ENCODE measurements around the gene COBL. TPM values are rescaled to one million over a fixed set of nuclear protein-coding genes. Genes with fewer than 3 reads are reported as not detected.

COBL gene
- total RNA-seq, 4 donors from 2014 or later: under 0.01 to 7.7 (median 2.6) TPM

- TF ChIP-seq POLR2A (IDR thresholded peaks at IDR 0.05) (no peak), CTCF (IDR thresholded peaks at IDR 0.05) (no peak)
- no peaks in the 10 kb centered on the region for H3K9me3 ChIP-seq
- DNase-seq: no peak
- H3K27ac ChIP-seq: no peak overlapping the region
- no peaks in the 10 kb centered on the region for H3K27me3 ChIP-seq
- intact Hi-C loops (cut with DNase I; ENCODE audit: low total_unique reads): no loop called here
- H3K4me1 ChIP-seq: no peaks in the 10 kb centered on the region
- H3K4me3 ChIP-seq: no peak overlapping the region
- no peaks in the 10 kb centered on the region for H3K36me3 ChIP-seq
These were observed 136.5 kb downstream of the COBL start for GRCh38 chr7:51180092-51180491.

- no peak for DNase-seq
- no peaks in the 10 kb centered on the region for H3K36me3 ChIP-seq
- H3K4me3 ChIP-seq: no peak overlapping the region
- H3K4me1 ChIP-seq: no peaks in the 10 kb centered on the region
- H3K27me3 ChIP-seq: no peaks in the 10 kb centered on the region
- TF ChIP-seq POLR2A (IDR thresholded peaks at IDR 0.05) (no peak), CTCF (IDR thresholded peaks at IDR 0.05) (no peak)
- intact Hi-C loops (cut with DNase I; ENCODE audit: low total_unique reads): no loop called here
- no peak overlapping the region for H3K27ac ChIP-seq
- no peaks in the 10 kb centered on the region for H3K9me3 ChIP-seq
These were observed 140.6 kb downstream of the COBL start for GRCh38 chr7:51175992-51176388.

- DNase-seq: no peak
These were observed 141.2 kb downstream of the COBL start for GRCh38 chr7:51175316-51175991.

GRCh38 chr7:51165337-51165736 lies 151.3 kb downstream of the COBL start:
- H3K4me3 ChIP-seq: no peak overlapping the region
- TF ChIP-seq POLR2A (IDR thresholded peaks at IDR 0.05): no peak
- H3K9me3 ChIP-seq: no peaks in the 10 kb centered on the region
- intact Hi-C loops (cut with DNase I; ENCODE audit: low total_unique reads): no loop called here
- H3K27me3 ChIP-seq: no peaks in the 10 kb centered on the region
- H3K27ac ChIP-seq: no peak overlapping the region
- no peak for DNase-seq
- H3K36me3 ChIP-seq: no peaks in the 10 kb centered on the region
- no peaks in the 10 kb centered on the region for H3K4me1 ChIP-seq

More at GRCh38 chr7:51175316-51175991, 141.2 kb downstream of the COBL start:
- H3K27ac ChIP-seq: no peak overlapping the region
- intact Hi-C loops (cut with DNase I; ENCODE audit: low total_unique reads): no loop called here
- H3K27me3 ChIP-seq: no peaks in the 10 kb centered on the region
- no peaks in the 10 kb centered on the region for H3K36me3 ChIP-seq
- TF ChIP-seq CTCF (IDR thresholded peaks at IDR 0.05) (no peak), POLR2A (IDR thresholded peaks at IDR 0.05) (no peak)
- H3K4me3 ChIP-seq: no peak overlapping the region
- no peaks in the 10 kb centered on the region for H3K9me3 ChIP-seq
- H3K4me1 ChIP-seq: no peaks in the 10 kb centered on the region

- no peaks in the 10 kb centered on the region for H3K36me3 ChIP-seq
- no peak overlapping the region for H3K4me3 ChIP-seq
- peak; percentile 34 to 41 for DNase-seq
- no peaks in the 10 kb centered on the region for H3K27me3 ChIP-seq
- no peak overlapping the region for H3K27ac ChIP-seq
- intact Hi-C loops (cut with DNase I; ENCODE audit: low total_unique reads): no loop called here
- no peaks in the 10 kb centered on the region for H3K9me3 ChIP-seq
- TF ChIP-seq CTCF (IDR thresholded peaks at IDR 0.05): peak; percentile 58 to 69 (median 64)
- no peak for TF ChIP-seq POLR2A (IDR thresholded peaks at IDR 0.05)
- no peaks in the 10 kb centered on the region for H3K4me1 ChIP-seq
These were observed 153.8 kb downstream of the COBL start for GRCh38 chr7:51162724-51163329.

Measured in uterus (tissue), 4 donors.